Liver (tissue), 9 donors: ENCODE results near the gene CYBRD1. TPM values are rescaled to one million over a fixed set of nuclear protein-coding genes. Genes with fewer than 3 reads are reported as not detected.

ENCODE experiments used
- DNase-seq: peaks from one replicate; pipeline ENCODE4 v3.0.0-alpha.2; 2017; ENCODE audit warnings: low spot score
- H3K27ac ChIP-seq, 2 donors: one replicate each; pipeline ENCODE4 v1.7.0; 2013; ENCODE audit warnings: inconsistent platforms in 2 of 2, low read length in 2 of 2, control low read depth in 1 of 2, low read depth in 1 of 2, mild to moderate bottlenecking in 1 of 2
- H3K27me3 ChIP-seq, 4 donors: one replicate each; pipeline versions ENCODE4 v1.6.1 to v1.7.0; 2013; ENCODE audit warnings: low read length in 3 of 4, inconsistent platforms in 1 of 4, mild to moderate bottlenecking in 1 of 4, moderate library complexity in 1 of 4; ENCODE audit not compliant: control insufficient read depth in 4 of 4, insufficient read depth in 4 of 4
- H3K36me3 ChIP-seq, 4 donors: one replicate each; pipeline versions ENCODE4 v1.6.1 to v1.7.0; 2013; ENCODE audit warnings: low read length in 3 of 4, mild to moderate bottlenecking in 3 of 4, low read depth in 1 of 4, moderate library complexity in 1 of 4; ENCODE audit not compliant: control insufficient read depth in 4 of 4, insufficient read depth in 3 of 4
- H3K4me1 ChIP-seq, 4 donors: one replicate each; pipeline versions ENCODE4 v1.6.1 to v1.7.0; 2013; ENCODE audit warnings: low read length in 3 of 4, mild to moderate bottlenecking in 3 of 4, moderate library complexity in 1 of 4; ENCODE audit not compliant: control insufficient read depth in 4 of 4, insufficient read depth in 4 of 4
- H3K4me3 ChIP-seq, 3 donors: one replicate each; pipeline versions ENCODE4 v1.6.1 to v1.7.0; 2013; ENCODE audit warnings: low read length in 3 of 3, control low read depth in 1 of 3, low read depth in 1 of 3, mild to moderate bottlenecking in 1 of 3
- H3K9ac ChIP-seq, 2 donors: one replicate each; pipeline ENCODE4 v1.7.0; 2013; ENCODE audit warnings: low read length in 2 of 2, mild to moderate bottlenecking in 2 of 2, moderate library complexity in 2 of 2, control low read depth in 1 of 2, low read depth in 1 of 2
- H3K9me3 ChIP-seq, 4 donors: one replicate each; pipeline versions ENCODE4 v1.6.1 to v1.7.0; 2013; ENCODE audit warnings: low read length in 3 of 4; ENCODE audit not compliant: control insufficient read depth in 4 of 4
- EGR1 ChIP-seq, 2 donors: IDR thresholded peaks; 2 replicates each; pipeline ENCODE4 v1.6.1; 2016 to 2018; ENCODE audit warnings: antibody characterized with exemption in 2 of 2, low read depth in 2 of 2
- FOXA1 ChIP-seq: IDR thresholded peaks from 2 replicates; pipeline ENCODE4 v1.6.1; 2016; ENCODE audit warnings: antibody characterized with exemption
- FOXA2 ChIP-seq: IDR thresholded peaks from 2 replicates; pipeline ENCODE4 v1.6.1; 2016; ENCODE audit warnings: antibody characterized with exemption
- GABPA ChIP-seq, 2 donors: IDR thresholded peaks in 1 of 2; conservative IDR thresholded peaks in 1 of 2; 2 replicates each; pipeline ENCODE4 v1.6.1; 2016; ENCODE audit warnings: antibody characterized with exemption in 2 of 2, mild to moderate bottlenecking in 1 of 2, moderate library complexity in 1 of 2
- HNF4A ChIP-seq, 2 donors: conservative IDR thresholded peaks; 2 replicates each; pipeline ENCODE4 v1.6.1; 2016; ENCODE audit warnings: antibody characterized with exemption in 2 of 2, mild to moderate bottlenecking in 2 of 2
- JUND ChIP-seq, 2 donors: IDR thresholded peaks; 2 replicates each; pipeline ENCODE4 v1.6.1; 2016; ENCODE audit warnings: antibody characterized with exemption in 2 of 2
- NR2F2 ChIP-seq: IDR thresholded peaks from 2 replicates; pipeline ENCODE4 v1.6.1; 2016; ENCODE audit warnings: antibody characterized with exemption
- RXRA ChIP-seq, 2 donors: IDR thresholded peaks; 2 replicates each; pipeline ENCODE4 v1.6.1; 2017 to 2018; ENCODE audit warnings: antibody characterized with exemption in 2 of 2, mild to moderate bottlenecking in 1 of 2
- SP1 ChIP-seq: IDR thresholded peaks from 2 replicates; pipeline ENCODE4 v1.6.1; 2018; ENCODE audit warnings: antibody characterized with exemption, mild to moderate bottlenecking
- TAF1 ChIP-seq: conservative IDR thresholded peaks from 2 replicates; pipeline ENCODE4 v1.6.1; 2016; ENCODE audit warnings: antibody characterized with exemption, mild to moderate bottlenecking
- WGBS: extraction: QIAGEN DNeasy Blood & Tissue Kit; methylation state at CpG from one replicate; pipeline ENCODE4 v1.1.7; 2013; 5-methylcytosine and 5-hydroxymethylcytosine counted together
- polyA plus RNA-seq, 2 donors: library from polyadenylated mRNA; stranded (reverse) in 1 of 2; unstranded in 1 of 2; fragments of 200-250 nt in 1 of 2; fragments of >200 nt in 1 of 2; fragmentation: Nextera tagmentation in 1 of 2; extraction: Ambion mirVana in 1 of 2; gene quantifications; one replicate each; pipeline versions ENCODE4 v1.2.1 to v1.2.3, GENCODE V29; 2013 to 2015
- total RNA-seq, 2 donors: library from RNA; depleted of rRNA; stranded (reverse); fragments of >200 nt; gene quantifications; one replicate each; pipeline ENCODE4 v1.2.3, GENCODE V29; 2014
- TF ChIP-seq, protein P1 (sequence below): fragments of 150-350 bp; IDR thresholded peaks from 2 replicates; pipeline ENCODE4 v1.5.1; 2017; ENCODE audit warnings: improper control_type of control experiment, low read depth, low read length; ENCODE audit not compliant: missing input control
- TF ChIP-seq, protein P2 (sequence below): IDR thresholded peaks from 2 replicates; pipeline ENCODE4 v1.6.1; 2016; ENCODE audit warnings: antibody characterized with exemption
- TF ChIP-seq, protein P3 (sequence below): IDR thresholded peaks from 2 replicates; pipeline ENCODE4 v1.6.1; 2016; ENCODE audit warnings: antibody characterized with exemption
- TF ChIP-seq, protein P4 (sequence below): IDR thresholded peaks from 2 replicates; pipeline ENCODE4 v1.6.1; 2016; ENCODE audit warnings: antibody characterized with exemption, mild to moderate bottlenecking
- TF ChIP-seq, protein P5 (sequence below): IDR thresholded peaks from 2 replicates; pipeline ENCODE4 v1.6.1; 2016; ENCODE audit warnings: antibody characterized with exemption
- donor health status: healthy.
- donor health status: healthy.
- donor health status: healthy.
- donor health status: healthy.
- donor health status: healthy.

The CYBRD1 gene
- total and polyA plus RNA-seq, 4 donors = 5.8 to 51.1 (median 9.4) TPM

- TF ChIP-seq GABPA (IDR thresholded peaks at IDR 0.05 in 1 of 2, conservative IDR thresholded peaks at IDR 0.05 in 1 of 2) (no peak), FOXA2 (no peak), RXRA (IDR thresholded peaks at IDR 0.05) (no peak), FOXA1 (no peak)
- Histone ChIP-seq H3K9ac (no peak overlapping the region), H3K27ac (no peak overlapping the region), H3K4me1 (no peaks in the 10 kb centered on the region), H3K36me3 (no peaks in the 10 kb centered on the region), H3K4me3 (no peak overlapping the region), H3K27me3 (no peaks in the 10 kb centered on the region), H3K9me3 (no peaks in the 10 kb centered on the region)
- no peak for DNase-seq
Measured at GRCh38 chr2:171551836-171552235, 29.6 kb downstream of the CYBRD1 start.

DNA sequence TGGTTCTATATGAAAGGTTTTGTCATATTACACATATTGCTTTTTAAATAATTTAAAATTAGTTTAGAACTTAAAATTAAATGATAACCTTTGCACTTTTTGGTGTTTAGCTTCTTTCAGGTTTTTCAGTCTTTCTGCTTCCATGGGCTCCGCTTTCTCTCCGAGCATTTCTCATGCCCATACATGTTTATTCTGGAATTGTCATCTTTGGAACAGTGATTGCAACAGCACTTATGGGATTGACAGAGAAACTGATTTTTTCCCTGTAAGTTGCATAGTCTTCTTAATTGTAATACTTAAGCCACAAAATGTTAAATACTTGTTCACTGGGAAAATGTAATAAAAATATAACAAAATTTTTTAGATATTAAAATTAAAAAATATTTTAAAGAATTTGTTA is 31.0 kb downstream of the CYBRD1 start:
- 78% methylated on average over 2 of the region's 2 CpGs for WGBS

More for the DNA sequence above, 31.0 kb downstream of the CYBRD1 start:
- H3K4me1 ChIP-seq = no peaks in the 10 kb centered on the region
- TF ChIP-seq, protein P1, sequence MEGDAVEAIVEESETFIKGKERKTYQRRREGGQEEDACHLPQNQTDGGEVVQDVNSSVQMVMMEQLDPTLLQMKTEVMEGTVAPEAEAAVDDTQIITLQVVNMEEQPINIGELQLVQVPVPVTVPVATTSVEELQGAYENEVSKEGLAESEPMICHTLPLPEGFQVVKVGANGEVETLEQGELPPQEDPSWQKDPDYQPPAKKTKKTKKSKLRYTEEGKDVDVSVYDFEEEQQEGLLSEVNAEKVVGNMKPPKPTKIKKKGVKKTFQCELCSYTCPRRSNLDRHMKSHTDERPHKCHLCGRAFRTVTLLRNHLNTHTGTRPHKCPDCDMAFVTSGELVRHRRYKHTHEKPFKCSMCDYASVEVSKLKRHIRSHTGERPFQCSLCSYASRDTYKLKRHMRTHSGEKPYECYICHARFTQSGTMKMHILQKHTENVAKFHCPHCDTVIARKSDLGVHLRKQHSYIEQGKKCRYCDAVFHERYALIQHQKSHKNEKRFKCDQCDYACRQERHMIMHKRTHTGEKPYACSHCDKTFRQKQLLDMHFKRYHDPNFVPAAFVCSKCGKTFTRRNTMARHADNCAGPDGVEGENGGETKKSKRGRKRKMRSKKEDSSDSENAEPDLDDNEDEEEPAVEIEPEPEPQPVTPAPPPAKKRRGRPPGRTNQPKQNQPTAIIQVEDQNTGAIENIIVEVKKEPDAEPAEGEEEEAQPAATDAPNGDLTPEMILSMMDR = no peak
- TF ChIP-seq, protein P2, sequence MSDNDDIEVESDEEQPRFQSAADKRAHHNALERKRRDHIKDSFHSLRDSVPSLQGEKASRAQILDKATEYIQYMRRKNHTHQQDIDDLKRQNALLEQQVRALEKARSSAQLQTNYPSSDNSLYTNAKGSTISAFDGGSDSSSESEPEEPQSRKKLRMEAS = no peak
- TF ChIP-seq TAF1 = no peak
- TF ChIP-seq, protein P3, sequence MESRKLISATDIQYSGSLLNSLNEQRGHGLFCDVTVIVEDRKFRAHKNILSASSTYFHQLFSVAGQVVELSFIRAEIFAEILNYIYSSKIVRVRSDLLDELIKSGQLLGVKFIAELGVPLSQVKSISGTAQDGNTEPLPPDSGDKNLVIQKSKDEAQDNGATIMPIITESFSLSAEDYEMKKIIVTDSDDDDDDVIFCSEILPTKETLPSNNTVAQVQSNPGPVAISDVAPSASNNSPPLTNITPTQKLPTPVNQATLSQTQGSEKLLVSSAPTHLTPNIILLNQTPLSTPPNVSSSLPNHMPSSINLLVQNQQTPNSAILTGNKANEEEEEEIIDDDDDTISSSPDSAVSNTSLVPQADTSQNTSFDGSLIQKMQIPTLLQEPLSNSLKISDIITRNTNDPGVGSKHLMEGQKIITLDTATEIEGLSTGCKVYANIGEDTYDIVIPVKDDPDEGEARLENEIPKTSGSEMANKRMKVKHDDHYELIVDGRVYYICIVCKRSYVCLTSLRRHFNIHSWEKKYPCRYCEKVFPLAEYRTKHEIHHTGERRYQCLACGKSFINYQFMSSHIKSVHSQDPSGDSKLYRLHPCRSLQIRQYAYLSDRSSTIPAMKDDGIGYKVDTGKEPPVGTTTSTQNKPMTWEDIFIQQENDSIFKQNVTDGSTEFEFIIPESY = no peak
- TF ChIP-seq, protein P4, sequence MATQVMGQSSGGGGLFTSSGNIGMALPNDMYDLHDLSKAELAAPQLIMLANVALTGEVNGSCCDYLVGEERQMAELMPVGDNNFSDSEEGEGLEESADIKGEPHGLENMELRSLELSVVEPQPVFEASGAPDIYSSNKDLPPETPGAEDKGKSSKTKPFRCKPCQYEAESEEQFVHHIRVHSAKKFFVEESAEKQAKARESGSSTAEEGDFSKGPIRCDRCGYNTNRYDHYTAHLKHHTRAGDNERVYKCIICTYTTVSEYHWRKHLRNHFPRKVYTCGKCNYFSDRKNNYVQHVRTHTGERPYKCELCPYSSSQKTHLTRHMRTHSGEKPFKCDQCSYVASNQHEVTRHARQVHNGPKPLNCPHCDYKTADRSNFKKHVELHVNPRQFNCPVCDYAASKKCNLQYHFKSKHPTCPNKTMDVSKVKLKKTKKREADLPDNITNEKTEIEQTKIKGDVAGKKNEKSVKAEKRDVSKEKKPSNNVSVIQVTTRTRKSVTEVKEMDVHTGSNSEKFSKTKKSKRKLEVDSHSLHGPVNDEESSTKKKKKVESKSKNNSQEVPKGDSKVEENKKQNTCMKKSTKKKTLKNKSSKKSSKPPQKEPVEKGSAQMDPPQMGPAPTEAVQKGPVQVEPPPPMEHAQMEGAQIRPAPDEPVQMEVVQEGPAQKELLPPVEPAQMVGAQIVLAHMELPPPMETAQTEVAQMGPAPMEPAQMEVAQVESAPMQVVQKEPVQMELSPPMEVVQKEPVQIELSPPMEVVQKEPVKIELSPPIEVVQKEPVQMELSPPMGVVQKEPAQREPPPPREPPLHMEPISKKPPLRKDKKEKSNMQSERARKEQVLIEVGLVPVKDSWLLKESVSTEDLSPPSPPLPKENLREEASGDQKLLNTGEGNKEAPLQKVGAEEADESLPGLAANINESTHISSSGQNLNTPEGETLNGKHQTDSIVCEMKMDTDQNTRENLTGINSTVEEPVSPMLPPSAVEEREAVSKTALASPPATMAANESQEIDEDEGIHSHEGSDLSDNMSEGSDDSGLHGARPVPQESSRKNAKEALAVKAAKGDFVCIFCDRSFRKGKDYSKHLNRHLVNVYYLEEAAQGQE = no peak
- no peak for TF ChIP-seq FOXA2
- TF ChIP-seq EGR1 (IDR thresholded peaks at IDR 0.05; ENCODE audit: low read depth in 2 of 2) = no peak
- no peak for TF ChIP-seq NR2F2
- no peak for TF ChIP-seq JUND (IDR thresholded peaks at IDR 0.05)
- no peak for TF ChIP-seq HNF4A (conservative IDR thresholded peaks at IDR 0.05)
- TF ChIP-seq, protein P5, sequence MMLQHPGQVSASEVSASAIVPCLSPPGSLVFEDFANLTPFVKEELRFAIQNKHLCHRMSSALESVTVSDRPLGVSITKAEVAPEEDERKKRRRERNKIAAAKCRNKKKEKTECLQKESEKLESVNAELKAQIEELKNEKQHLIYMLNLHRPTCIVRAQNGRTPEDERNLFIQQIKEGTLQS = no peak
- TF ChIP-seq FOXA1 = no peak
- TF ChIP-seq SP1 = no peak
- H3K36me3 ChIP-seq = no peaks in the 10 kb centered on the region
- no peak overlapping the region for H3K9ac ChIP-seq
- no peaks in the 10 kb centered on the region for H3K9me3 ChIP-seq
- no peak overlapping the region for H3K4me3 ChIP-seq
- H3K27me3 ChIP-seq = no peaks in the 10 kb centered on the region
- no peak overlapping the region for H3K27ac ChIP-seq
- no peak for DNase-seq
